Dedifferentiated amniotic fluid mesenchymal stem cell (primary cell): ENCODE data around the gene NPFFR1.
"Not testable (repeated sequence)": the region's sequence is repeated elsewhere in the genome, so short reads cannot be mapped to it uniquely, and the experiment has no call there.

Experiments
- DNase-seq: peaks from one replicate; pipeline ENCODE4 v3.0.0-alpha.2; 2016; ENCODE audit errors: extremely low spot score

NPFFR1 gene

GRCh38 chr10:70285476-70285831 lies 1.6 kb upstream of the NPFFR1 start:
- DNase-seq = no peak

GRCh38 chr10:70284542-70285475 lies 1.0 kb upstream of the NPFFR1 start:
- DNase-seq = no peak

- no peak for DNase-seq
Observed at GRCh38 chr10:70283071-70283444, 746 bp downstream of the NPFFR1 start.

GRCh38 chr10:70281609-70282008 lies 2.2 kb downstream of the NPFFR1 start:
- no peak for DNase-seq

- no peak for DNase-seq
Observed at GRCh38 chr10:70280099-70280498, 3.7 kb downstream of the NPFFR1 start.

GRCh38 chr10:70277396-70278030 lies 6.3 kb downstream of the NPFFR1 start:
- DNase-seq = no peak

- peak; percentile 40 for DNase-seq
Observed at GRCh38 chr10:70274643-70275042, 9.2 kb downstream of the NPFFR1 start.

GRCh38 chr10:70272925-70273316 lies 10.9 kb downstream of the NPFFR1 start:
- no peak for DNase-seq

- DNase-seq = no peak
Observed at GRCh38 chr10:70271996-70272924, 11.5 kb downstream of the NPFFR1 start.

- no peak for DNase-seq
Observed at GRCh38 chr10:70270952-70271351, 12.9 kb downstream of the NPFFR1 start.

GRCh38 chr10:70269741-70270140 lies 14.1 kb downstream of the NPFFR1 start:
- no peak for DNase-seq

- no peak for DNase-seq
Observed at GRCh38 chr10:70268376-70268775, 15.4 kb downstream of the NPFFR1 start.

GRCh38 chr10:70267161-70267933 lies 16.5 kb downstream of the NPFFR1 start:
- peak; percentile 87 for DNase-seq

- DNase-seq = no peak
Observed at GRCh38 chr10:70266701-70267100, 17.1 kb downstream of the NPFFR1 start.

GRCh38 chr10:70266056-70266455 lies 17.7 kb downstream of the NPFFR1 start:
- DNase-seq = no peak

- no peak for DNase-seq
Observed at GRCh38 chr10:70265032-70265689, 18.6 kb downstream of the NPFFR1 start.

GRCh38 chr10:70260734-70261133 lies 23.1 kb downstream of the NPFFR1 start:
- no peak for DNase-seq

- DNase-seq = no peak
Observed at GRCh38 chr10:70260259-70260658, 23.5 kb downstream of the NPFFR1 start.

GRCh38 chr10:70258216-70258615 lies 25.6 kb downstream of the NPFFR1 start:
- no peak for DNase-seq

GRCh38 chr10:70257816-70258215 lies 26.0 kb downstream of the NPFFR1 start:
- DNase-seq = not testable (repeated sequence)

- no peak for DNase-seq
Observed at GRCh38 chr10:70256463-70256862, 27.3 kb downstream of the NPFFR1 start.
